ENCODE results near the gene ATP6AP1. TPM values are rescaled to one million over a fixed set of nuclear protein-coding genes. Genes with fewer than 3 reads are reported as not detected.

ATP6AP1 gene
- total and polyA plus RNA-seq, 9 of the 15 experiments (the other 6 are each of a cell fraction or from before 2014, with no cell fraction given), result 8.3 to 90.5 (median 52.9) TPM

GRCh38 chrX:154411981-154412340 is 16.5 kb upstream of the ATP6AP1 start (continued):
- no peak for TF ChIP-seq SMC3 (conservative IDR thresholded peaks at IDR 0.05; ENCODE audit: insufficient read depth, low read depth, low read length)
- peak; percentile 49 for TF ChIP-seq TBP (optimal IDR thresholded peaks at IDR 0.05; ENCODE audit: low read depth, low read length)
- TF ChIP-seq NR2C2 (CRISPR knock-in tag; IDR thresholded peaks at IDR 0.05), result no peak
- peak; percentile 25; the same call in 1 of the 2 replicates for TF ChIP-seq NR2C2 (tag; IDR thresholded peaks at IDR 0.05)
- no peak for TF ChIP-seq ZNF436 (CRISPR knock-in tag; IDR thresholded peaks at IDR 0.05)

GRCh38 chrX:154412468-154412867 is 16.0 kb upstream of the ATP6AP1 start:
- no peak for FAIRE-seq
- Histone ChIP-seq H4K20me1 (replicated peaks; ENCODE audit: control insufficient read depth, insufficient read depth, low read length) (no peaks in the 10 kb centered on the region), H3K27ac (ENCODE audit: extremely low read depth, low read depth, low read length) (0 out of 3 replicates have a peak overlapping the region, but pooled peaks have one; percentile 11), H3K79me2 (ENCODE audit: control insufficient read depth, insufficient read depth, low read length) (peaks cover 25% of the 10 kb centered on the region), H3K27me3 (ENCODE audit: control insufficient read depth in 2 of 2, insufficient read depth in 2 of 2, low read length in 2 of 2) (no peaks in the 10 kb centered on the region), H2AFZ (ENCODE audit: low read depth, low read length) (no peak overlapping the region), H3K36me3 (ENCODE audit: control insufficient read depth, insufficient read depth, low read length) (peaks cover 7% of the 10 kb centered on the region; the same call in 1 of the 3 replicates), H3K4me1 (replicated peaks in 1 of 2; ENCODE audit: control insufficient read depth in 2 of 2, insufficient read depth in 2 of 2, low read length in 2 of 2) (peaks cover 13 to 46% of the 10 kb centered on the region in 2 experiments; a peak in 4 of 5 replicates), H3K9me1 (ENCODE audit: control insufficient read depth, insufficient read depth, low read length) (no peaks in the 10 kb centered on the region), H3K4me3 (peak overlapping the region; percentile 74), H3K9ac (ENCODE audit: insufficient read depth in 1 of 2, low read depth in 2 of 2, low read length in 2 of 2) (peak overlapping the region; percentile 76 to 96), H3K9me3 (replicated peaks; ENCODE audit: control insufficient read depth, insufficient read depth, low read depth, low read length) (no peaks in the 10 kb centered on the region), H3K4me2 (ENCODE audit: insufficient read depth, low read length) (peak overlapping the region; percentile 87)
- no peak for TF ChIP-seq ZNF239 (CRISPR knock-in tag; IDR thresholded peaks at IDR 0.05)
- TF ChIP-seq CBX3 (IDR thresholded peaks at IDR 0.05; ENCODE audit: borderline replicate concordance in 1 of 2, low read length in 2 of 2), result no peak
- TF ChIP-seq, protein P1, sequence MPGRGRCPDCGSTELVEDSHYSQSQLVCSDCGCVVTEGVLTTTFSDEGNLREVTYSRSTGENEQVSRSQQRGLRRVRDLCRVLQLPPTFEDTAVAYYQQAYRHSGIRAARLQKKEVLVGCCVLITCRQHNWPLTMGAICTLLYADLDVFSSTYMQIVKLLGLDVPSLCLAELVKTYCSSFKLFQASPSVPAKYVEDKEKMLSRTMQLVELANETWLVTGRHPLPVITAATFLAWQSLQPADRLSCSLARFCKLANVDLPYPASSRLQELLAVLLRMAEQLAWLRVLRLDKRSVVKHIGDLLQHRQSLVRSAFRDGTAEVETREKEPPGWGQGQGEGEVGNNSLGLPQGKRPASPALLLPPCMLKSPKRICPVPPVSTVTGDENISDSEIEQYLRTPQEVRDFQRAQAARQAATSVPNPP (IDR thresholded peaks at IDR 0.05; ENCODE audit: borderline replicate concordance, insufficient read depth, insufficient read length), result no peak
- TF ChIP-seq, protein P2, sequence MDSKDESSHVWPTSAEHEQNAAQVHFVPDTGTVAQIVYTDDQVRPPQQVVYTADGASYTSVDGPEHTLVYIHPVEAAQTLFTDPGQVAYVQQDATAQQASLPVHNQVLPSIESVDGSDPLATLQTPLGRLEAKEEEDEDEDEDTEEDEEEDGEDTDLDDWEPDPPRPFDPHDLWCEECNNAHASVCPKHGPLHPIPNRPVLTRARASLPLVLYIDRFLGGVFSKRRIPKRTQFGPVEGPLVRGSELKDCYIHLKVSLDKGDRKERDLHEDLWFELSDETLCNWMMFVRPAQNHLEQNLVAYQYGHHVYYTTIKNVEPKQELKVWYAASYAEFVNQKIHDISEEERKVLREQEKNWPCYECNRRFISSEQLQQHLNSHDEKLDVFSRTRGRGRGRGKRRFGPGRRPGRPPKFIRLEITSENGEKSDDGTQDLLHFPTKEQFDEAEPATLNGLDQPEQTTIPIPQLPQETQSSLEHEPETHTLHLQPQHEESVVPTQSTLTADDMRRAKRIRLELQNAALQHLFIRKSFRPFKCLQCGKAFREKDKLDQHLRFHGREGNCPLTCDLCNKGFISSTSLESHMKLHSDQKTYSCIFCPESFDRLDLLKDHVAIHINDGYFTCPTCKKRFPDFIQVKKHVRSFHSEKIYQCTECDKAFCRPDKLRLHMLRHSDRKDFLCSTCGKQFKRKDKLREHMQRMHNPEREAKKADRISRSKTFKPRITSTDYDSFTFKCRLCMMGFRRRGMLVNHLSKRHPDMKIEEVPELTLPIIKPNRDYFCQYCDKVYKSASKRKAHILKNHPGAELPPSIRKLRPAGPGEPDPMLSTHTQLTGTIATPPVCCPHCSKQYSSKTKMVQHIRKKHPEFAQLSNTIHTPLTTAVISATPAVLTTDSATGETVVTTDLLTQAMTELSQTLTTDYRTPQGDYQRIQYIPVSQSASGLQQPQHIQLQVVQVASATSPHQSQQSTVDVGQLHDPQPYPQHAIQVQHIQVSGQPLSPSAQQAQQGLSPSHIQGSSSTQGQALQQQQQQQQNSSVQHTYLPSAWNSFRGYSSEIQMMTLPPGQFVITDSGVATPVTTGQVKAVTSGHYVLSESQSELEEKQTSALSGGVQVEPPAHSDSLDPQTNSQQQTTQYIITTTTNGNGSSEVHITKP (IDR thresholded peaks at IDR 0.05; ENCODE audit: partially characterized antibody), result peak; percentile 20
- no peak for TF ChIP-seq FOXO4 (CRISPR knock-in tag; IDR thresholded peaks at IDR 0.05)
- CTCF ChIA-PET (ENCODE audit: low intra/inter-chr PET ratio), result no interaction called here
- in situ Hi-C loops (cut with MboI) (no loop called here), intact Hi-C loops (cut with micrococcal nuclease) (no loop called here)
- ATAC-seq, result no peak
- WGBS (ENCODE audit: insufficient coverage, low coverage, missing lambda C conversion rate), result 39% methylated on average over 3 of the region's 4 CpGs
- no peak for DNase-seq (ENCODE audit: extremely low read depth in 1 of 4, low spot score in 3 of 4)
- BruUV-seq (replicated peaks), result no TSS peak
- POLR2A ChIA-PET, result interaction anchor here (0.5 to 5.0 kb wide), 5 partner anchors 12 to 72 kb away, joined by 3 to 85 read pairs (median 3); partner anchors contain the start of gene RPL10

Measured in K562 (cell line).